Measurements from ENCODE around the gene ADK. TPM values are rescaled to one million over a fixed set of nuclear protein-coding genes. Genes with fewer than 3 reads are reported as not detected.
A peak's percentile ranks its signal among the peaks of the same experiment; 100 is the strongest.

Gene ADK
- total and polyA plus RNA-seq, 11 donors, result 20.8 to 55.5 (median 39.8) TPM

GRCh38 chr10:74674927-74675326, 523.9 kb downstream of the ADK start:
- WGBS, 4 donors, result 98 to 100% (median 99%) methylated on average over 1 of the region's 1 CpG
- H3K4me1 ChIP-seq, result peaks cover 0 to 26% (median 0%) of the 10 kb centered on the region in 12 donors
- intact Hi-C loops (cut with DNase I), result no loop called here
- no peaks in the 10 kb centered on the region for H3K27me3 ChIP-seq
- ATAC-seq (no peak), DNase-seq (no peak)
- peaks cover 0 to 3% (median 0%) of the 10 kb centered on the region in 9 donors for H3K36me3 ChIP-seq
- TF ChIP-seq CTCF (IDR thresholded peaks at IDR 0.05) (no peak), POLR2A (IDR thresholded peaks at IDR 0.05) (no peak)
- no peak overlapping the region for H3K27ac ChIP-seq
- H3K9me3 ChIP-seq, result peaks cover 0 to 5% (median 0%) of the 10 kb centered on the region in 12 donors
- H3K4me3 ChIP-seq, result no peak overlapping the region

- Histone ChIP-seq H3K27me3 (no peaks in the 10 kb centered on the region), H3K9me3 (peaks cover 0 to 5% (median 0%) of the 10 kb centered on the region in 12 donors), H3K27ac (no peak overlapping the region), H3K36me3 (peaks cover 0 to 3% (median 0%) of the 10 kb centered on the region in 9 donors), H3K4me3 (no peak overlapping the region), H3K4me1 (peaks cover 0 to 21% (median 0%) of the 10 kb centered on the region in 12 donors)
- no peak for ATAC-seq
- DNase-seq, result no peak
- TF ChIP-seq POLR2A (IDR thresholded peaks at IDR 0.05) (no peak), CTCF (IDR thresholded peaks at IDR 0.05) (no peak)
- intact Hi-C loops (cut with DNase I), result no loop called here
These were observed 524.5 kb downstream of the ADK start for GRCh38 chr10:74675484-74675883.

GRCh38 chr10:74677951-74678350, 526.9 kb downstream of the ADK start:
- no peak for DNase-seq
- Histone ChIP-seq H3K9me3 (peaks cover 0 to 5% (median 0%) of the 10 kb centered on the region in 12 donors), H3K27me3 (no peaks in the 10 kb centered on the region), H3K36me3 (peaks cover 0 to 3% (median 0%) of the 10 kb centered on the region in 9 donors), H3K4me3 (no peak overlapping the region), H3K4me1 (peaks cover 0 to 5% (median 0%) of the 10 kb centered on the region in 12 donors), H3K27ac (no peak overlapping the region)
- TF ChIP-seq CTCF (IDR thresholded peaks at IDR 0.05) (no peak), POLR2A (IDR thresholded peaks at IDR 0.05) (no peak)
- intact Hi-C loops (cut with DNase I), result no loop called here
- WGBS, 4 donors, result 94 to 100% (median 99%) methylated on average over 1 of the region's 1 CpG
- ATAC-seq, result no peak

- ATAC-seq, result peak in 1 of 4 donors; percentile 43
- H3K36me3 ChIP-seq, result peaks cover 0 to 3% (median 0%) of the 10 kb centered on the region in 9 donors
- peaks cover 0 to 13% (median 3%) of the 10 kb centered on the region in 12 donors for H3K4me1 ChIP-seq
- TF ChIP-seq POLR2A (IDR thresholded peaks at IDR 0.05), result no peak
- no peak for TF ChIP-seq CTCF (IDR thresholded peaks at IDR 0.05)
- no peaks in the 10 kb centered on the region for H3K27me3 ChIP-seq
- H3K4me3 ChIP-seq, result no peak overlapping the region
- no peak overlapping the region for H3K27ac ChIP-seq
- no peaks in the 10 kb centered on the region for H3K9me3 ChIP-seq
- DNase-seq, result no peak
- intact Hi-C loops (cut with DNase I), result no loop called here
- WGBS, 4 donors, result 83 to 95% (median 90%) methylated on average over 4 of the region's 4 CpGs
These were observed 531.1 kb downstream of the ADK start for GRCh38 chr10:74681917-74682627.

Measured in heart left ventricle (tissue), 16 donors.